Activated T-cell treated with anti-CD3 and anti-CD28 coated beads, Interleukin-2, amount 50 U/mL, for 24 hours (primary cell): ENCODE measurements around the gene CENPP.

Experiments
- DNase-seq: peaks from one replicate; pipeline ENCODE4 v3.0.0-alpha.2; 2020
- H3K27ac Mint-ChIP-seq: 2 replicates; pipeline ENCODE4 v1.8.0; 2020; ENCODE audit warnings: mild to moderate bottlenecking, mixed read lengths
- H3K27me3 Mint-ChIP-seq: 2 replicates; pipeline ENCODE4 v1.8.0; 2020; ENCODE audit warnings: mixed read lengths
- H3K36me3 Mint-ChIP-seq: 2 replicates; pipeline ENCODE4 v1.8.0; 2020; ENCODE audit warnings: low read depth, mixed read lengths
- H3K4me1 Mint-ChIP-seq: 2 replicates; pipeline ENCODE4 v1.8.0; 2020; ENCODE audit warnings: low read depth, mixed read lengths
- H3K4me3 Mint-ChIP-seq: 2 replicates; pipeline ENCODE4 v1.8.0; 2020; ENCODE audit warnings: mild to moderate bottlenecking, moderate library complexity, mixed read lengths
- H3K9me3 Mint-ChIP-seq: 2 replicates; pipeline ENCODE4 v1.8.0; 2020; ENCODE audit warnings: mixed read lengths

Gene CENPP

GRCh38 chr9:92501671-92502393 lies 176.1 kb downstream of the CENPP start:
- H3K9me3 Mint-ChIP-seq = no peaks in the 10 kb centered on the region

GRCh38 chr9:92503156-92503555 lies 177.4 kb downstream of the CENPP start:
- Mint-ChIP-seq H3K36me3 (no peaks in the 10 kb centered on the region), H3K4me3 (no peak overlapping the region), H3K27me3 (no peaks in the 10 kb centered on the region), H3K9me3 (no peaks in the 10 kb centered on the region), H3K4me1 (no peaks in the 10 kb centered on the region), H3K27ac (no peak overlapping the region)
- DNase-seq = no peak

More at GRCh38 chr9:92501671-92502393, 176.1 kb downstream of the CENPP start:
- Mint-ChIP-seq H3K4me1 (no peaks in the 10 kb centered on the region), H3K36me3 (no peaks in the 10 kb centered on the region), H3K27ac (no peak overlapping the region), H3K27me3 (no peaks in the 10 kb centered on the region), H3K4me3 (no peak overlapping the region)
- DNase-seq = no peak

- H3K36me3 Mint-ChIP-seq = no peaks in the 10 kb centered on the region
- no peak overlapping the region for H3K4me3 Mint-ChIP-seq
- no peak overlapping the region for H3K27ac Mint-ChIP-seq
- H3K9me3 Mint-ChIP-seq = no peaks in the 10 kb centered on the region
- no peaks in the 10 kb centered on the region for H3K27me3 Mint-ChIP-seq
- H3K4me1 Mint-ChIP-seq = no peaks in the 10 kb centered on the region
- no peak for DNase-seq
Measured at GRCh38 chr9:92504881-92505280, 179.1 kb downstream of the CENPP start.

GRCh38 chr9:92506184-92506857 lies 180.6 kb downstream of the CENPP start:
- H3K9me3 Mint-ChIP-seq = no peaks in the 10 kb centered on the region
- H3K4me1 Mint-ChIP-seq = no peaks in the 10 kb centered on the region
- no peaks in the 10 kb centered on the region for H3K27me3 Mint-ChIP-seq
- no peak overlapping the region for H3K27ac Mint-ChIP-seq
- no peak for DNase-seq
- no peak overlapping the region for H3K4me3 Mint-ChIP-seq
- no peaks in the 10 kb centered on the region for H3K36me3 Mint-ChIP-seq

- Mint-ChIP-seq H3K9me3 (no peaks in the 10 kb centered on the region), H3K4me3 (no peak overlapping the region), H3K4me1 (no peaks in the 10 kb centered on the region)
Measured at GRCh38 chr9:92507005-92507404, 181.3 kb downstream of the CENPP start.

GRCh38 chr9:92507496-92507895 lies 181.7 kb downstream of the CENPP start:
- no peak for DNase-seq
- Mint-ChIP-seq H3K36me3 (no peaks in the 10 kb centered on the region), H3K9me3 (no peaks in the 10 kb centered on the region), H3K4me3 (no peak overlapping the region), H3K4me1 (no peaks in the 10 kb centered on the region), H3K27me3 (no peaks in the 10 kb centered on the region), H3K27ac (no peak overlapping the region)

More at GRCh38 chr9:92507005-92507404, 181.3 kb downstream of the CENPP start:
- Mint-ChIP-seq H3K27ac (no peak overlapping the region), H3K27me3 (no peaks in the 10 kb centered on the region), H3K36me3 (no peaks in the 10 kb centered on the region)
- no peak for DNase-seq

GRCh38 chr9:92508018-92508820 lies 182.5 kb downstream of the CENPP start:
- H3K27me3 Mint-ChIP-seq = no peaks in the 10 kb centered on the region
- H3K4me1 Mint-ChIP-seq = no peaks in the 10 kb centered on the region
- no peak overlapping the region for H3K4me3 Mint-ChIP-seq
- no peak overlapping the region for H3K27ac Mint-ChIP-seq
- no peaks in the 10 kb centered on the region for H3K9me3 Mint-ChIP-seq
- DNase-seq = no peak
- no peaks in the 10 kb centered on the region for H3K36me3 Mint-ChIP-seq

- Mint-ChIP-seq H3K4me3 (no peak overlapping the region), H3K36me3 (no peaks in the 10 kb centered on the region), H3K27me3 (no peaks in the 10 kb centered on the region), H3K4me1 (no peaks in the 10 kb centered on the region), H3K9me3 (no peaks in the 10 kb centered on the region), H3K27ac (no peak overlapping the region)
- no peak for DNase-seq
Measured at GRCh38 chr9:92509050-92509449, 183.3 kb downstream of the CENPP start.

- Mint-ChIP-seq H3K9me3 (no peaks in the 10 kb centered on the region), H3K4me1 (no peaks in the 10 kb centered on the region)
Measured at GRCh38 chr9:92510747-92511146, 185.0 kb downstream of the CENPP start.

GRCh38 chr9:92512622-92513021 lies 186.9 kb downstream of the CENPP start:
- DNase-seq = no peak
- Mint-ChIP-seq H3K27me3 (no peaks in the 10 kb centered on the region), H3K27ac (no peak overlapping the region)

More at GRCh38 chr9:92510747-92511146, 185.0 kb downstream of the CENPP start:
- Mint-ChIP-seq H3K36me3 (no peaks in the 10 kb centered on the region), H3K4me3 (no peak overlapping the region), H3K27ac (no peak overlapping the region), H3K27me3 (no peaks in the 10 kb centered on the region)
- DNase-seq = no peak

GRCh38 chr9:92513349-92513748 lies 187.6 kb downstream of the CENPP start:
- no peak overlapping the region for H3K4me3 Mint-ChIP-seq
- no peaks in the 10 kb centered on the region for H3K9me3 Mint-ChIP-seq
- H3K27me3 Mint-ChIP-seq = no peaks in the 10 kb centered on the region
- no peak for DNase-seq
- no peaks in the 10 kb centered on the region for H3K36me3 Mint-ChIP-seq
- H3K27ac Mint-ChIP-seq = no peak overlapping the region
- H3K4me1 Mint-ChIP-seq = no peaks in the 10 kb centered on the region

More at GRCh38 chr9:92512622-92513021, 186.9 kb downstream of the CENPP start:
- no peaks in the 10 kb centered on the region for H3K36me3 Mint-ChIP-seq
- H3K9me3 Mint-ChIP-seq = no peaks in the 10 kb centered on the region
- H3K4me3 Mint-ChIP-seq = no peak overlapping the region
- no peaks in the 10 kb centered on the region for H3K4me1 Mint-ChIP-seq

- no peak for DNase-seq
- H3K36me3 Mint-ChIP-seq = no peaks in the 10 kb centered on the region
Measured at GRCh38 chr9:92514635-92515034, 188.9 kb downstream of the CENPP start.

GRCh38 chr9:92516521-92516920 lies 190.8 kb downstream of the CENPP start:
- H3K36me3 Mint-ChIP-seq = peaks cover 2% of the 10 kb centered on the region
- H3K27ac Mint-ChIP-seq = no peak overlapping the region
- no peak for DNase-seq
- H3K9me3 Mint-ChIP-seq = no peaks in the 10 kb centered on the region
- no peaks in the 10 kb centered on the region for H3K4me1 Mint-ChIP-seq
- no peaks in the 10 kb centered on the region for H3K27me3 Mint-ChIP-seq
- H3K4me3 Mint-ChIP-seq = no peak overlapping the region

More at GRCh38 chr9:92514635-92515034, 188.9 kb downstream of the CENPP start:
- Mint-ChIP-seq H3K27ac (no peak overlapping the region), H3K27me3 (no peaks in the 10 kb centered on the region), H3K4me1 (no peaks in the 10 kb centered on the region), H3K4me3 (no peak overlapping the region), H3K9me3 (no peaks in the 10 kb centered on the region)

GRCh38 chr9:92517046-92517445 lies 191.3 kb downstream of the CENPP start:
- H3K4me3 Mint-ChIP-seq = no peak overlapping the region
- H3K36me3 Mint-ChIP-seq = peaks cover 2% of the 10 kb centered on the region
- no peak overlapping the region for H3K27ac Mint-ChIP-seq
- DNase-seq = no peak
- H3K4me1 Mint-ChIP-seq = no peaks in the 10 kb centered on the region
- no peaks in the 10 kb centered on the region for H3K9me3 Mint-ChIP-seq
- no peaks in the 10 kb centered on the region for H3K27me3 Mint-ChIP-seq
